GM18873 (cell line): ENCODE results near the gene SLC39A9.
"Not testable (repeated sequence)": the region's sequence is repeated elsewhere in the genome, so short reads cannot be mapped to it uniquely, and the experiment has no call there.

Source experiments
- ATAC-seq: cut with Tn5 transposase; IDR thresholded peaks from one replicate; pipeline ENCODE4 v1.9.1; 2021; ENCODE audit warnings: mild to moderate bottlenecking, moderate library complexity, moderate number of reproducible peaks; ENCODE audit not compliant: unreplicated experiment, low FRiP score

The SLC39A9 gene

GRCh38 chr14:69471916-69472315 lies 73.4 kb downstream of the SLC39A9 start:
- no peak for ATAC-seq

GRCh38 chr14:69473260-69473659 lies 74.8 kb downstream of the SLC39A9 start:
- ATAC-seq = no peak

- no peak for ATAC-seq
Observed at GRCh38 chr14:69473946-69474345, 75.5 kb downstream of the SLC39A9 start.

DNA sequence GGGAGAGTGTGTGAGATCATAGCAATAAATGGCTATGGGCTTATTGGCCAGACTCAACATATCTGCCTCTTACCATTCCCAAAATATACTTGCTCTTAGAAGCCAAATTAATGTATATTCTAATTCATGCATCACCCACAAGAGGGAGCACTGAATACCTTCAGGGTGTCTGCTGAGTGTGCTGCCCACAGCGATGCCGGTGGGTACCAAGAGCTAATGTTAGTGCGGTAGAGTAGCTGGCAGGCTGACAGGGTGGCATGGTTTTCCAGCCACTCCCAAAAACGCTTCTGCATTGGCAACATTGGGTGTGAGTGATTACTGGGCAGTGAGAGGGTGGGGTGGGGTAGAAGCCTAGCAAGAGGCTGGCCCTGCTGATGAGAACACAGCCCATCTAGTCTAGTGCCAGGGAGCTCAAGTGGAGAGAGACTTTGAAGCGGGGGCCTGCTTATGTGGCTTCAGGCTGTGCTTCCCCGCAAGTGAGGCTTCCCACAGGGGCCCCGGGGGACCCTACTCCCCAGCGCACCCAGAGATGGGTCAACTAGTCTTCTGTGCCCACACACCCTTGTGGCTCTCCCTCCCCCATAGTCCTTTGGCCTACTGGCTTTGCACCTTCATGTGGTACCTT lies 76.8 kb downstream of the SLC39A9 start:
- ATAC-seq = no peak

GRCh38 chr14:69476824-69477450 lies 78.4 kb downstream of the SLC39A9 start:
- not testable (repeated sequence) for ATAC-seq

DNA sequence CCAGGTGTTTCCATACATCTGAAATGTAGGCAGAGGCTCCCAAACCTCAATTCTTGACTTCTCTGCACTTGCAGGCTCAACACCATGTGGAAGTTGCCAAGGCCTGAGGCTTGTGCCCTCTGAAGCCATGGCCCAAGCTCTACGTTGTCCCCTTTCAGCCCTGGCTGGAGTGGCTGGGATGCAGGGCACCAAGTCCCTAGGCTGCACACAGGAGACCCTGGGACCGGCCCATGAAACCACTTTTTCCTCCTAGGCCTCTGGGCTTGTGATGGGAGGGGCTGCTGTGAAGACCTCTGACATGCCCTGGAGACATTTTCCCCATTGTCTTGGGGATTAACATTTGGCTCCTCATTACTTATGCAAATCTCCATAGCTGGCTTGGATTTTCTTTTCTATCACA lies 79.6 kb downstream of the SLC39A9 start:
- ATAC-seq = not testable (repeated sequence)

GRCh38 chr14:69479696-69480095 lies 81.2 kb downstream of the SLC39A9 start:
- no peak for ATAC-seq

DNA sequence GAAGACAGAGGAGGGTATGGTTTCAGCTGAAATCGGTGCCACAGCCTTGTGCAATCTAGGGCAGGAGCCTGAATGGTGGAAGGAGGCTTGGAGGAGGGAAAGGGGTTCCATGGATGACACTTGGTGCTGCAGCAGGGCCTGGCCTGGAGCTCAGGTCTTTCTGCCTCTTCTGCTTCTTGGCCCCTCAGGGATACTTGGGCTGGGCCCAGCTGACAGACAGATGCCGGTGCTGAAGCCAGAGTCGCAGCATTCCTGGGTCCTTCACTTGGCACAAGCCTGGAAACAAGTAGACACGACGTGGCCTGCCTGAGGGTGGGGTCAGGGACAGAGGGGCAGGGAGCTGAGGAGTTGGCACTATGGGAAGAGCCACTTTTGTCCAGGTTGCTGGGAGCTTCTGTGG lies 81.6 kb downstream of the SLC39A9 start:
- no peak for ATAC-seq

DNA sequence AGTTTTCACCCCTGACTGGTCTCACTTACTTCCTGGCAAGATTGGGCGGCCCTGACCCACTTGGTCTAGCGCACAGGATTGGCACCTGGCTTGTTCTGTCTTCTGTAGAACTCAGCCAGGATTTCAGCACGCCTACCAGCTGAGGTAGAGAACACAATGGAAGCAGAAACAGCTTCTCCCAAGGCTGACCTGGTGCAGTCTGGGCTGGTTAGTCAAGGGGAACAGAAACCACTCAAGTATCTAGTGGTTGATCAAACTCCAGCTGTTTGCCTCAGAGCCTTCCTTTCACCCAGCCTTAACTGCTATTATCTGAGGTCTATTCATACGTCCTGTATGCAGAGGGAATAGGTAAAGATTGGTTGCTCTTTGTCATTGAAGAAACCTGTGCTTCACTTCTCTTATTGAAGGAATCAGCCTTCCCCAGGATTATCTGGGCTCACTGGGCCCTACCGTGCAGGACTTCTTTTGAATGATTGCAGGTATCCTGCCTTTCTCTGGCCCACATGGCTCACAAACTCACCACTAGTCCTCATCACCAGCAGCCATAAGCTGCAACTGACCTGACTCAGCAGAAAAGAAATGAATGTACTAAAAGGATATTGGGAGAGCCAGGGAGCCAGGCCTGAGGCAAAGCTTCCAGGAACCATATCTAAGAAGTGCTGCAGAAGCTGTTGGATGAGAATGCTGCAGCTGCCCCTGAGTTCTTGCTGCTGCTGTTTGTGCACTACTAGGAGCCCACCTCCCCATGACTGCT lies 83.5 kb downstream of the SLC39A9 start:
- peak; percentile 68 for ATAC-seq

DNA sequence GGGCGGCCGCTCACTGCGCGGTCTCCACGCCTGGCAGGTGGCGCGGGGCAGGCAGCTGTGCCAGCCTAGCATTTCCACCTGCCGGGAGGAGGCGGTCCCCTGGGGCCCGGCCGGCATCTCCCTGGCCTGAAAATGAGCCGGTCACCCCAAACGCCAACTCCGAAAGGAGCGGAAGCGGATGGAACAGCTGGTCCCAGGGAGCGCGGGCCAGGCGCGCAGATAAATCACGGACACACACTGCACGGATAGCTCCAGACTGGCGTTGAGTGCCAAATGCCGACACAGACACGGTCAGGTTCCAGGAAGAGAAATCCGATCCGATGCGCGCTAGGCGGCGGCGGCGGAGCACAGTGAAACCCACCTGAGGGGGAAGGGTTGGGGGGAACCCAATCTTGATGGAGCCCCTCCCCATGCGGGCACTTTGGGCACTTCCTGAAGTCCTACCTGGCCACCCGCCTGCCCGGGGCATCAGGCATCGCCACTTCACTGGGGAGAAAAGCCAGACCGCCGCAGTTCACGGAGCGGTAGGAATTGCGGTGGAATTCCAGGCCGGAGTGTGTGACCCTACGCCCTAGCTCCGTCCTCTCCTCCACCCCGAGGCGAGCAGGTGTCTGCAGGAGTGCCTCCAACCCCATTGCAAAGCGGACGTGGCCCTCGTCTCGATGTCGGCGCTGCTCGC lies 85.4 kb downstream of the SLC39A9 start:
- no peak for ATAC-seq

DNA sequence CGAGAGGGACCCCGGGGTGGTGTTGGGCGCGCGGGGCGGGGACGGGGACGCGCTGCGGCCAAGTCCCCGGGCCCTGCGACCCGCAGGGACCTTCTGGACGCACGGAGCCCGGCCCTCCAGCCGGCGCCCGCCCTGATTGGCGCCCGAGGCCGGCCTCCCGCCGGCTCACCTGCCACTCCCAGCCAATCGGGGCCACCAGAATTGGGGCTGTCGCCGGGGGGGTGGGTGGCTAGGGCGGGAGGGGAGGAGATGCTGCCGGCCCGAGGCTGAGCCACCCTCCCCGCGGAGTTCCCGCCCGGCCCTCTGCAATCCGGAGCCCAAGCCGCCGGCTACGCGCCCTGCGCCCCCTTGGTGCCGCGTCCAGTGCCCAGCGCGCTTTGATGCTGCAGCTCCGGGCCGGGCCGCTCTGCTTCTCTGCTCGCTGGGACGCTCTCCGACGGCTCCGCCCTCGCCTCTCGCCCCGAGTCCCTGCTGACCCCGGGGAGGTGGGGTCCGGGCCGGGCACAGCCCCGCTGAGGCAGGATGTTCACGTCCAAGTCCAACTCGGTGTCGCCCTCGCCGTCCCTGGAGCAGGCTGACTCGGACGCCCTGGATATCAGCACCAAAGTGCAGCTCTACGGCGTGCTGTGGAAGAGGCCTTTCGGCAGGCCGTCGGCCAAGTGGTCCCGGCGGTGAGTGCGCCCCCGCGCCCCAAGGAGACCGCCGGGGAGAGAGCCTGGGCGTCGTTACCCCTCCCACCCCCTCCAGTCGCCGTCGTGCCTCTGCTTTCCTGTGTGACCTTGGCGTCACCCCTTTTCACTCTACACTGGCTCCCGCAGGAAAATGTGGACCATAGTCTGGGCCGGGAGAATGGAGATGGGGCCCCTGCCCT lies 86.2 kb downstream of the SLC39A9 start, which contains the start of gene PLEKHD1:
Gene PLEKHD1, plus strand, starts transcription at position 285 of the 871 bp plus-strand sequence. Its CDS starts 238 bp downstream, at position 523.
- ATAC-seq = no peak

DNA sequence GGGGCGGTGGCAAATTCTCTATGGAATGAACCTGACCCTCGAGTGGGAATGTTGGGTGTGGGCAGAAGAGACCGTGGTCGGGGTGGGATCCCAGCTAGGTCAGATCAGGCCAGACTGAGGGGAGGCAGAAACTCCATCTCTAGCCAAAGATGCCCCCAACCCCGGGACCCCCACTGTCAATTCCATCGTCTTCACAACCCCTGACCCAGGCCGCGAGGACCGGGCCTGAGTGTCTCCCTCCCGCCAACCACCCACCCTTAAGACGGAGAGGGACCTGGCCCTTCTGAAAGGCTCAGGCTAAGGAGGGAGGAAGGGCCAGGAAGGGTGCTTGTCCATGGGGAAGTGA lies 86.8 kb downstream of the SLC39A9 start:
- no peak for ATAC-seq

GRCh38 chr14:69485701-69486100 lies 87.2 kb downstream of the SLC39A9 start:
- ATAC-seq = no peak

DNA sequence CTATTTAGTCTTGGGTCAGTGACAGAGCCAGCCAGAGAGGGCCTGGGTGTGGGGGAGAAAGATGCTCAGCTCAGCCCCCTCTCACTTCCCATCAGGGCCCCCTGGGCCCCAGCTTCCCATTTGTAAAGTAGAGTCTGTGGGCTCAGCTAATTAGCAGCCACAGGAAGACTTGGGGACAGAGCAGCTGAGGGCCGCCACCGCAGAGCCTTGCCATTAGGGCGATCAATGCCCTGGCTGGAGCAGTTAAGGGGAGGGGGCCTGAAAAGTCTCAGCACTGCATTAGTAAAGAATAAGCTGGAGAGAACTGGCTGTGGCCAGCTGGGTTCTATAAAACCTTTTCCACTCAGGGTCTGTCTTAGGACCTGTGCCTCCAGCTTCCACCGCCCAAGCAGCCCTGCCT lies 88.7 kb downstream of the SLC39A9 start:
- ATAC-seq = no peak

DNA sequence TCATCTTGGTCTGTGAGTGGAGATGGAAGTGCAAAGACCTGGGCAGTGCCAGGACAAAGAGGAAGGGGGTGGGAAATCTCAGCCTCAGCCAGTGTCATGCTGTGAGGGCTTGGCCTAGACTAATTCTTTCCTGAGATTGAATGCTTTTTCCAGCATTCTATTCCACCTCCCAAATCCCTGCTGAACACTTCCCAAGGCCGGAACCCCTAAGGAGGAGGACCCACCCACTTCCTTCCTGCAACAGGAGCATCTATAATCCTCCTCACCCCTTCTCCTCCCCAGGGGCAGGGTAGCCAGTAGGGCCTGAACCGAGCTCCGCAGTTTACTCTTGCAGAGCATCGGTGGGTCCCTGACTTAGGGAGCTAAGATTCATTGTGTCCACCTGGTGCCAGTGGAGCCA lies 89.3 kb downstream of the SLC39A9 start:
- no peak for ATAC-seq

GRCh38 chr14:69489495-69489894 lies 91.0 kb downstream of the SLC39A9 start:
- no peak for ATAC-seq

DNA sequence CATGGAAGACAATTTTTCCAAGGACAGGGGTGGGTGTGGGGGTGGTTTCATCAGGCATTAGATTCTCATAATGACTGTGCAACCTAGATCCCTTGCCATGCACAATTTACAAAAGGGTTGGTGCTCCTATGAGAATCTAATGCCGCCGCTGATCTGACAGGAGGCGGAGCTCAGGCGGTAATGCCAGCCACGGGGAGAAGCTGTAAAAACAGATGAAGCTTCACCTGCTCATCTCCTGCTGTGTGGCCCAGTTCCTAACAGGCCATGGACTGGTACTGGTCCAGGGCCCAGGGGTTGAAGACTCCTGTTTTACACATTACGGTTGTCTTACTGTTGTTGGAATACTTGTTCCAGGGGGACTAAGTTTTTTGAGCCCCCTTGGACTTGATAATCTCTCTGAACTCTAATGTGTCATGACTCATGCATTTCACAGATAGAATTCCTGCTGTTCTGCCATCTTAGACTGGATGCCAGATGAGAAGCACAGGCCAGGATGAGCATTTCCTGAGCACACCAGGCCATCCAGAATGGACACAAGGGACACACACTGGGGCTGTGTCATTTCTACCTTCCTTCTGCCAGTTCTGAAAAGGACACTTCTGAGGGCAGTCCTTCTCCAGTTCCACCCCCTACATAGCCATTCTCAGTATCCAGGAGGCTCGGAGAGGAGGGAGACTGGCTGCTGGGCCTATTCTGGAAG lies 91.9 kb downstream of the SLC39A9 start:
- no peak for ATAC-seq

DNA sequence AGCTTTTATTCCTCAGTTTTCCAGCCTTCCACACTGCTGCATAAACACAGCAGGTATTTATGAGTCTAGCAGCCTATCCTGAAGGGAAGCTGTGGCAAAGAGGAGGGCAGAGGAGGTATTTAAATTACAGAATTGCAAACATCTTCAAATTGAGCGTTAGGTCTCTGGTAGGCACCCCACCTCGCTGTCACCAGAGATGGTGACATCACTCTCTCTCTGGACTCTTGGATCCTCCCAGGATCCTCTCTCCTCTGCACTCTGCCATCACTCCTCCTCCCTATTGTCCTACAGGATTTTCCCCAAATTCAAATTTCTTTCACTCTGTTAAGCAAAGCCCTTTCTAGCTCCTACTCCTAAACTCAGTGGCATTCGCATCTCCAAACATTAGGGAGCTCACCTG lies 92.7 kb downstream of the SLC39A9 start:
- no peak for ATAC-seq

DNA sequence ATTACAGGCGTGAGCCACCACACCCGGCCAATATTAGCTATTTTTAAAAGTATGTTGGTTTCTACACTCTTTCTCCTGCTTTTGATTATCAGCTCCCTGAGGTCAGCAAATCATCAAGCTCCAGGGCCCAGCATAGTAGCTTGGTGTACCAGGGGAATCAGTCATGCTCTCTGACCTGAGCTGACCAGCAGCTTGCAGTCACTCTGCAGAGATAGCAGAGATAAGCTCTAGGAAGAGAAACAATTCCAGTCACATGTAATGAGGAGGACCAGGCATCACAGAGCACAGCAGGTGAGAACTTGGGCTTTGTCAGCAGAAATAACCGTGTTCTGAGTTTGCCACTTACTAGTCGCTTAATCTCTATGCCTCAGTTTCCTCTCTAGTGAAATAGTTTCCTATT lies 94.5 kb downstream of the SLC39A9 start:
- ATAC-seq = no peak

- no peak for ATAC-seq
Observed at GRCh38 chr14:69493791-69494190, 95.3 kb downstream of the SLC39A9 start.
